K562 (cell line): ENCODE measurements around the gene ATAD2B. TPM values are rescaled to one million over a fixed set of nuclear protein-coding genes. Genes with fewer than 3 reads are reported as not detected.

ENCODE experiments used
- ATAC-seq: fragments of 200-7000 bp; cut with Tn5 transposase; 3 replicates; pipeline ENCODE4 v1.9.1; 2020; ENCODE audit warnings: moderate library complexity
- BruUV-seq: library from RNA; stranded (reverse); fragments of 400-500 nt; replicated peaks from 2 replicates; lab custom pipeline; 2021; lab: Mats Ljungman, UMichigan
- CTCF ChIA-PET: fragments of 300-600 bp; formaldehyde crosslinking; extraction: SDS; loops from one replicate; lab custom pipeline; 2021; ENCODE audit warnings: low intra/inter-chr PET ratio; lab: Yijun Ruan, JAX
- POLR2A ChIA-PET: fragments of 300-600, 350-650 bp; sonication (Branson Sonifier 250); formaldehyde crosslinking; extraction: SDS; loops from one replicate; lab custom pipeline; 2021; ENCODE audit warnings: antibody characterized with exemption, inconsistent platforms; lab: Yijun Ruan, JAX
- DNase-seq, 4 experiments: peaks; one replicate each; pipeline versions ENCODE4 v3.0.0 to v3.0.0-alpha.2; 2011 to 2018; ENCODE audit warnings: low spot score in 3 of 4, mixed read lengths in 3 of 4; ENCODE audit errors: extremely low read depth in 1 of 4
- FAIRE-seq: peaks from 2 replicates; lab custom pipeline; 2011; peaks lifted over from hg19 to GRCh38; lab: Jason Lieb, UNC
- H2AFZ ChIP-seq: 2 replicates; pipeline ENCODE4 v1.6.0; 2011; ENCODE audit warnings: low read depth, low read length, control low read depth, inconsistent platforms
- H3K27ac ChIP-seq: fragments of 200-600 bp; 3 replicates; pipeline ENCODE4 v1.8.0; 2011; ENCODE audit warnings: low read depth, mild to moderate bottlenecking, control low read depth, inconsistent platforms, low read length, moderate library complexity, mixed read lengths; ENCODE audit errors: extremely low read depth
- H3K27me3 ChIP-seq, 2 experiments: fragments of 300-600 bp in 1 of 2; 2 replicates in 1 of 2; 3 replicates in 1 of 2; pipeline versions ENCODE4 v1.6.0 to v1.8.0; 2011; ENCODE audit warnings: inconsistent platforms in 2 of 2, low read length in 2 of 2, mild to moderate bottlenecking in 1 of 2, mixed read lengths in 1 of 2, moderate library complexity in 1 of 2; ENCODE audit not compliant: control insufficient read depth in 2 of 2, insufficient read depth in 2 of 2
- H3K36me3 ChIP-seq: fragments of 300-600 bp; 3 replicates; pipeline ENCODE4 v1.8.0; 2011; ENCODE audit warnings: mild to moderate bottlenecking, low read length, inconsistent platforms; ENCODE audit not compliant: control insufficient read depth, insufficient read depth
- H3K4me1 ChIP-seq, 2 experiments: fragments of 200-600 bp in 1 of 2; replicated peaks in 1 of 2; 2 replicates in 1 of 2; 3 replicates in 1 of 2; pipeline versions ENCODE4 v1.5.1 to v1.8.0; 2011; ENCODE audit warnings: inconsistent platforms in 2 of 2, low read length in 2 of 2, mild to moderate bottlenecking in 1 of 2, mixed read lengths in 1 of 2, moderate library complexity in 1 of 2; ENCODE audit not compliant: control insufficient read depth in 2 of 2, insufficient read depth in 2 of 2
- H3K4me2 ChIP-seq: 2 replicates; pipeline ENCODE4 v1.6.1; 2011; ENCODE audit warnings: low read length, control low read depth, inconsistent platforms, mixed read lengths; ENCODE audit not compliant: insufficient read depth
- H3K4me3 ChIP-seq: fragments of 200-600 bp; sonication (generic), shearing (Covaris generic); 2 replicates; pipeline ENCODE4 v1.5.1; 2016; ENCODE audit warnings: control low read depth, inconsistent platforms
- H3K79me2 ChIP-seq: fragments of 200-600 bp; 3 replicates; pipeline ENCODE4 v1.8.0; 2011; ENCODE audit warnings: low read length, inconsistent platforms; ENCODE audit not compliant: control insufficient read depth, insufficient read depth
- H3K9ac ChIP-seq, 2 experiments: 2 replicates each; pipeline versions ENCODE4 v1.6.0 to v1.6.1; 2011; ENCODE audit warnings: low read depth in 2 of 2, low read length in 2 of 2, control low read depth in 1 of 2, inconsistent platforms in 1 of 2, mild to moderate bottlenecking in 1 of 2, mixed read lengths in 1 of 2; ENCODE audit not compliant: insufficient read depth in 1 of 2
- H3K9me1 ChIP-seq: one replicate; pipeline ENCODE4 v1.6.0; 2011; ENCODE audit warnings: inconsistent platforms, mild to moderate bottlenecking, low read length, moderate library complexity; ENCODE audit not compliant: control insufficient read depth, insufficient read depth
- H3K9me3 ChIP-seq: replicated peaks from 2 replicates; pipeline ENCODE4 v1.5.1; 2011; ENCODE audit warnings: low read depth, low read length, inconsistent platforms; ENCODE audit not compliant: control insufficient read depth, insufficient read depth
- H4K20me1 ChIP-seq: replicated peaks from 2 replicates; pipeline ENCODE4 v1.6.1; 2011; ENCODE audit warnings: low read length, inconsistent platforms, mixed read lengths; ENCODE audit not compliant: control insufficient read depth, insufficient read depth
- CEBPG ChIP-seq, 3 experiments: fragments of 200-800 bp in 1 of 3; sonication (Bioruptor generic) in 1 of 3; sonication (generic) in 1 of 3; formaldehyde crosslinking in 1 of 3; IDR thresholded peaks in 2 of 3; conservative IDR thresholded peaks in 1 of 3; 2 replicates each; pipeline versions ENCODE4 v1.6.1 to v1.8.0; 2016 to 2022; ENCODE audit warnings: missing compliant biosample characterization in 2 of 3, missing genetic modification characterization in 2 of 3, mild to moderate bottlenecking in 1 of 3, missing genetic modification reagents in 1 of 3
- WGBS: fragments of 100-300 bp; shearing (Covaris generic); methylation state at CpG from one replicate; pipeline ENCODE4 v1.1.6; 2016; ENCODE audit warnings: low coverage, mixed read lengths; ENCODE audit not compliant: insufficient coverage; ENCODE audit errors: missing lambda C conversion rate; 5-methylcytosine and 5-hydroxymethylcytosine counted together
- in situ Hi-C: fragments of 300-500 bp; cut with MboI; formaldehyde crosslinking; loops from 4 replicates; pipeline ENCODE4 v1.15.0; 2018; ENCODE audit warnings: inconsistent platforms, mixed read lengths
- intact Hi-C: fragments of 100-400 bp; cut with micrococcal nuclease; formaldehyde crosslinking; loops from 2 replicates; pipeline ENCODE4 v1.14.2; 2022
- polyA plus RNA-seq, 8 experiments: library from polyadenylated mRNA; depleted of rRNA in 4 of 8; stranded (reverse) in 5 of 8; unstranded in 3 of 8; fragments of >200 nt; fragmentation: Nextera tagmentation in 2 of 8; fragmentation: Illumina TruSeq in 1 of 8; extraction: Ambion mirVana in 2 of 8; extraction: Trizol in 1 of 8; gene quantifications; 2 replicates each; pipeline versions ENCODE4 v1.2.1 to v1.2.3, GENCODE V29; 2011 to 2014; ENCODE audit warnings: inconsistent platforms in 1 of 8, missing spikeins in 1 of 8
- total RNA-seq, 7 experiments: library from RNA; depleted of rRNA in 6 of 7; stranded (reverse); fragments of >200 nt in 6 of 7; fragmentation: Illumina TruSeq in 2 of 7; extraction: Trizol in 2 of 7; gene quantifications; 2 replicates each; pipeline versions ENCODE4 v1.2.1 to v1.2.3, GENCODE V29; 2011 to 2021; ENCODE audit warnings: low replicate concordance in 1 of 7
- TF ChIP-seq, protein P1 (sequence below), 2 experiments: fragments of 450-650 bp in 1 of 2; sonication (generic) in 1 of 2; formaldehyde crosslinking in 1 of 2; IDR thresholded peaks in 1 of 2; conservative IDR thresholded peaks in 1 of 2; 2 replicates each; pipeline versions ENCODE4 v1.6.1 to v1.8.1; 2016 to 2023; ENCODE audit warnings: mild to moderate bottlenecking in 2 of 2, moderate library complexity in 2 of 2, inconsistent platforms in 1 of 2, missing genetic modification reagents in 1 of 2
- TF ChIP-seq, protein P2 (sequence below): fragments of 450-650 bp; conservative IDR thresholded peaks from 2 replicates; pipeline ENCODE4 v1.6.1; 2016; ENCODE audit warnings: missing genetic modification characterization, low read depth, mild to moderate bottlenecking, missing compliant biosample characterization, moderate library complexity

Gene ATAD2B
- total and polyA plus RNA-seq, 9 of the 15 experiments (the other 6 are each of a cell fraction or from before 2014, with no cell fraction given) = 3.2 to 21.6 (median 11.4) TPM

DNA sequence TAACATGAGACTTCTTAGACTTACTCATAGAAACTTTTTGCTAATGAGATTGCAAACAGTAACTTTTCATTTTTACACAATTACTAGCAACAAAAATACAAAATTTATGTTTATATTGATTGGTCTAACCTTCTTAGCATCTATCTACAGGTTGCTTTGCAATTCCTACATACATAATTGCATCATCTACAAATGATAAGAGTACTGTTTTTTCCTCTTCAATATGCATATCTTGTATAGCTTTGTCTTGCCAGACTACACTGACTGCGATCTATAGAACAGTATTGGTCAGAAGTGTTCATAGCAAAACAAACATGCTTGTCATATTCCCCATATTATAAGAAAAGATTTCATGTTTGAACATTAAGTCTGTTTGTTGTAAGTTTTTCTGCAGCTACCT is 87.9 kb downstream of the ATAD2B start:
- Histone ChIP-seq H3K4me3 (no peak overlapping the region), H3K27me3 (no peaks in the 10 kb centered on the region), H4K20me1 (no peaks in the 10 kb centered on the region), H3K36me3 (peaks cover 10% of the 10 kb centered on the region; the same call in 1 of the 3 replicates), H3K4me1 (no peaks in the 10 kb centered on the region), H3K79me2 (no peaks in the 10 kb centered on the region; the same call in 2 of the 3 replicates), H3K27ac (no peak overlapping the region), H3K9me3 (no peaks in the 10 kb centered on the region), H3K9me1 (no peaks in the 10 kb centered on the region), H2AFZ (no peak overlapping the region), H3K4me2 (no peak overlapping the region), H3K9ac (no peak overlapping the region)
- POLR2A ChIA-PET = no interaction called here
- in situ Hi-C loops = no loop called here
- CTCF ChIA-PET = no interaction called here
- no TSS peak for BruUV-seq
- 100% methylated on average over 1 of the region's 1 CpG for WGBS
- ATAC-seq (no peak), FAIRE-seq (no peak), DNase-seq (no peak)
- intact Hi-C loops = no loop called here
- TF ChIP-seq, protein P1, sequence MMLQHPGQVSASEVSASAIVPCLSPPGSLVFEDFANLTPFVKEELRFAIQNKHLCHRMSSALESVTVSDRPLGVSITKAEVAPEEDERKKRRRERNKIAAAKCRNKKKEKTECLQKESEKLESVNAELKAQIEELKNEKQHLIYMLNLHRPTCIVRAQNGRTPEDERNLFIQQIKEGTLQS (IDR thresholded peaks at IDR 0.05) = peak; percentile 61
- TF ChIP-seq, protein P1 (CRISPR knock-in tag; conservative IDR thresholded peaks at IDR 0.05) = no peak
- no peak for TF ChIP-seq CEBPG (CRISPR knock-in tag; IDR thresholded peaks at IDR 0.05)
- peak; percentile 27 to 51; a peak in 2 of 4 replicates for TF ChIP-seq CEBPG (tag; conservative IDR thresholded peaks at IDR 0.05 in 1 of 2, IDR thresholded peaks at IDR 0.05 in 1 of 2)
- TF ChIP-seq, protein P2, sequence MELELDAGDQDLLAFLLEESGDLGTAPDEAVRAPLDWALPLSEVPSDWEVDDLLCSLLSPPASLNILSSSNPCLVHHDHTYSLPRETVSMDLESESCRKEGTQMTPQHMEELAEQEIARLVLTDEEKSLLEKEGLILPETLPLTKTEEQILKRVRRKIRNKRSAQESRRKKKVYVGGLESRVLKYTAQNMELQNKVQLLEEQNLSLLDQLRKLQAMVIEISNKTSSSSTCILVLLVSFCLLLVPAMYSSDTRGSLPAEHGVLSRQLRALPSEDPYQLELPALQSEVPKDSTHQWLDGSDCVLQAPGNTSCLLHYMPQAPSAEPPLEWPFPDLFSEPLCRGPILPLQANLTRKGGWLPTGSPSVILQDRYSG (tag) = no peak
